HG03520 (cell line): ENCODE measurements around the gene ITGB1BP2.
"Not testable (repeated sequence)": the region's sequence is repeated elsewhere in the genome, so short reads cannot be mapped to it uniquely, and the experiment has no call there.

ENCODE experiments used
- ATAC-seq: cut with Tn5 transposase; IDR thresholded peaks from one replicate; pipeline ENCODE4 v1.9.1; 2021; ENCODE audit warnings: mild to moderate bottlenecking, moderate library complexity; ENCODE audit not compliant: unreplicated experiment

Gene ITGB1BP2

GRCh38 chrX:71301195-71301924, at the start of gene ITGB1BP2:
ITGB1BP2 (plus strand) TSS chrX:71301750; CDS start chrX:71301807, 57 bp downstream.
- no peak for ATAC-seq

- ATAC-seq, result no peak
Observed at GRCh38 chrX:71252221-71252620, 49.3 kb upstream of the ITGB1BP2 start.

- no peak for ATAC-seq
Observed at GRCh38 chrX:71253253-71254091, 48.1 kb upstream of the ITGB1BP2 start.

GRCh38 chrX:71254092-71254963, 47.2 kb upstream of the ITGB1BP2 start, which contains the start of gene ZMYM3:
ZMYM3 (minus strand) TSS chrX:71254140; CDS start chrX:71253255, 885 bp downstream.
- peak; percentile 63 for ATAC-seq

GRCh38 chrX:71256051-71256450, 45.5 kb upstream of the ITGB1BP2 start:
- ATAC-seq, result no peak

GRCh38 chrX:71256856-71257255, 44.7 kb upstream of the ITGB1BP2 start:
- no peak for ATAC-seq

GRCh38 chrX:71268624-71269023, 32.9 kb upstream of the ITGB1BP2 start:
- not testable (repeated sequence) for ATAC-seq

- ATAC-seq, result no peak
Observed at GRCh38 chrX:71269801-71270395, 31.7 kb upstream of the ITGB1BP2 start.

- ATAC-seq, result not testable (repeated sequence)
Observed at GRCh38 chrX:71272313-71272712, 29.2 kb upstream of the ITGB1BP2 start.

- ATAC-seq, result not testable (repeated sequence)
Observed at GRCh38 chrX:71281300-71281699, 20.2 kb upstream of the ITGB1BP2 start.

GRCh38 chrX:71282514-71283402, 18.8 kb upstream of the ITGB1BP2 start:
- ATAC-seq, result peak; percentile 28

- peak; percentile 71 for ATAC-seq
Observed at GRCh38 chrX:71283403-71284143, 18.0 kb upstream of the ITGB1BP2 start, which contains the start of gene NONO. NONO (plus strand) TSS chrX:71283635; CDS start chrX:71290638, 7,003 bp downstream.

GRCh38 chrX:71285929-71286328, 15.6 kb upstream of the ITGB1BP2 start:
- no peak for ATAC-seq

- no peak for ATAC-seq
Observed at GRCh38 chrX:71291381-71291780, 10.2 kb upstream of the ITGB1BP2 start.

GRCh38 chrX:71292669-71293365, 8.7 kb upstream of the ITGB1BP2 start:
- no peak for ATAC-seq

GRCh38 chrX:71296806-71297205, 4.7 kb upstream of the ITGB1BP2 start:
- ATAC-seq, result no peak

GRCh38 chrX:71298119-71298518, 3.4 kb upstream of the ITGB1BP2 start:
- no peak for ATAC-seq

- not testable (repeated sequence) for ATAC-seq
Observed at GRCh38 chrX:71300064-71300463, 1.5 kb upstream of the ITGB1BP2 start.
